Measurements from ENCODE around the gene HNRNPH3. TPM values are rescaled to one million over a fixed set of nuclear protein-coding genes. Genes with fewer than 3 reads are reported as not detected.

HNRNPH3 gene
- total RNA-seq, 4 donors from 2014 or later: 47.8 to 75.8 (median 56.8) TPM

GRCh38 chr10:68385740-68386139, 53.9 kb downstream of the HNRNPH3 start:
- WGBS, 2 donors: 91 to 97% methylated on average over 2 of the region's 2 CpGs
- DNase-seq: no peak
- intact Hi-C loops (cut with DNase I): no loop called here
- H3K4me1 ChIP-seq: no peaks in the 10 kb centered on the region
- H3K4me3 ChIP-seq (replicated peaks in 1 of 3): no peak overlapping the region
- no peaks in the 10 kb centered on the region for H3K27me3 ChIP-seq
- H3K36me3 ChIP-seq: peaks cover 33 to 42% of the 10 kb centered on the region in 2 donors
- H3K9me3 ChIP-seq: no peaks in the 10 kb centered on the region
- no peak overlapping the region for H3K27ac ChIP-seq
- no peak for TF ChIP-seq CTCF (IDR thresholded peaks at IDR 0.05)
- TF ChIP-seq POLR2A (IDR thresholded peaks at IDR 0.05): no peak

Other genes starting within 250 kb of the HNRNPH3 start
- gene MYPN, start 222.6 kb upstream of the HNRNPH3 start, total RNA-seq: under 1 TPM in 1 of 4 donors, not detected in 3; 0.11 TPM
- gene ATOH7, start 100.0 kb upstream of the HNRNPH3 start, total RNA-seq: not detected
- 10 to 100 TPM in 1 of 4 donors, 1 to 10 TPM in 3; 5.0 to 12.3 (median 6.4) TPM for gene PBLD, start 864 bp downstream of the HNRNPH3 start, total RNA-seq
- gene RUFY2, start 75.2 kb downstream of the HNRNPH3 start, total RNA-seq: 10 to 100 TPM; 27.4 to 52.5 (median 31.4) TPM
- 10 to 100 TPM in 1 of 4 donors, 1 to 10 TPM in 3; 1.8 to 18.2 (median 4.9) TPM for gene DNA2, start 139.9 kb downstream of the HNRNPH3 start, total RNA-seq
- gene SLC25A16, start 195.5 kb downstream of the HNRNPH3 start, total RNA-seq: 10 to 100 TPM; 16.7 to 34.7 (median 20.4) TPM
- gene TET1, start 228.3 kb downstream of the HNRNPH3 start, total RNA-seq: 10 to 100 TPM in 2 of 4 donors, 1 to 10 TPM in 2; 7.4 to 11.4 (median 9.7) TPM

Data from thyroid gland (tissue), 4 donors.